Tongue (tissue), 2 donors: Measurements from ENCODE around the gene MTERF4. TPM values are rescaled to one million over a fixed set of nuclear protein-coding genes. Genes with fewer than 3 reads are reported as not detected.

Experiments
- DNase-seq: peaks from one replicate; pipeline ENCODE4 v3.0.0-alpha.2; 2015
- total RNA-seq: library from RNA; depleted of rRNA; stranded (reverse); fragments of >200 nt; gene quantifications from one replicate; pipeline ENCODE4 v1.2.3, GENCODE V29; 2014

Gene MTERF4
- total RNA-seq, 1 donor from 2014 or later: 70.9 TPM

- DNase-seq: no peak
Observed at GRCh38 chr2:241088376-241088775, 13.7 kb downstream of the MTERF4 start.

GRCh38 chr2:241087420-241088268 is 14.4 kb downstream of the MTERF4 start:
- no peak for DNase-seq

GRCh38 chr2:241084856-241085444 is 17.1 kb downstream of the MTERF4 start:
- no peak for DNase-seq

- no peak for DNase-seq
Observed at GRCh38 chr2:241083091-241083415, 19.0 kb downstream of the MTERF4 start.

GRCh38 chr2:241082341-241083090 is 19.6 kb downstream of the MTERF4 start:
- DNase-seq: no peak

GRCh38 chr2:241081643-241082340 is 20.3 kb downstream of the MTERF4 start:
- no peak for DNase-seq

- DNase-seq: no peak
Observed at GRCh38 chr2:241081190-241081642, 20.9 kb downstream of the MTERF4 start.

- no peak for DNase-seq
Observed at GRCh38 chr2:241080405-241081189, 21.5 kb downstream of the MTERF4 start.

- no peak for DNase-seq
Observed at GRCh38 chr2:241074901-241075540, 27.1 kb downstream of the MTERF4 start.

GRCh38 chr2:241074065-241074818 is 27.8 kb downstream of the MTERF4 start:
- DNase-seq: peak; percentile 24

GRCh38 chr2:241073166-241074064 is 28.7 kb downstream of the MTERF4 start:
- DNase-seq: no peak

- no peak for DNase-seq
Observed at GRCh38 chr2:241072553-241073165, 29.4 kb downstream of the MTERF4 start.

- DNase-seq: no peak
Observed at GRCh38 chr2:241072151-241072550, 29.9 kb downstream of the MTERF4 start.

GRCh38 chr2:241071677-241072111 is 30.4 kb downstream of the MTERF4 start:
- no peak for DNase-seq

GRCh38 chr2:241070811-241071676 is 31.0 kb downstream of the MTERF4 start:
- DNase-seq: no peak

GRCh38 chr2:241070361-241070760 is 31.7 kb downstream of the MTERF4 start:
- no peak for DNase-seq

- no peak for DNase-seq
Observed at GRCh38 chr2:241069821-241070281, 32.2 kb downstream of the MTERF4 start.
